Right lobe of liver (tissue), 6 donors: Measurements from ENCODE around the gene CFP. TPM values are rescaled to one million over a fixed set of nuclear protein-coding genes. Genes with fewer than 3 reads are reported as not detected.

Source experiments
- ATAC-seq, 4 donors: fragments of 200-7000 bp; cut with Tn5 transposase; one replicate each; pipeline ENCODE4 v1.9.1; 2020; ENCODE audit warnings: mild to moderate bottlenecking in 4 of 4, moderate library complexity in 4 of 4
- DNase-seq, 3 donors: peaks; one replicate each; pipeline ENCODE4 v3.0.0-alpha.2; 2020
- H3K27ac ChIP-seq, 3 donors: fragments of 200-600 bp; one replicate each; pipeline ENCODE4 v1.8.0; 2022
- H3K27me3 ChIP-seq, 2 donors: fragments of 200-600 bp; one replicate each; pipeline ENCODE4 v1.8.0; 2022
- H3K36me3 ChIP-seq, 4 donors: fragments of 200-600 bp; sonication (generic) in 1 of 4; one replicate each; pipeline versions ENCODE4 v1.5.1 to v1.8.0; 2017 to 2022; ENCODE audit warnings: control low read depth in 1 of 4
- H3K4me1 ChIP-seq, 4 donors: fragments of 200-600 bp; sonication (generic) in 1 of 4; one replicate each; pipeline versions ENCODE4 v1.5.1 to v1.8.0; 2017 to 2022; ENCODE audit warnings: control low read depth in 1 of 4
- H3K4me3 ChIP-seq, 3 donors: fragments of 200-600 bp; one replicate each; pipeline ENCODE4 v1.8.0; 2022
- H3K9me3 ChIP-seq, 4 donors: fragments of 200-600 bp; sonication (generic) in 1 of 4; one replicate each; pipeline versions ENCODE4 v1.5.1 to v1.8.0; 2017 to 2022; ENCODE audit warnings: control low read depth in 1 of 4
- CTCF ChIP-seq, 4 donors: fragments of 200-600 bp in 3 of 4; fragments of 450-650 bp in 1 of 4; IDR thresholded peaks; one replicate each; pipeline versions ENCODE4 v1.5.1 to v1.8.0; 2016 to 2022; ENCODE audit warnings: antibody characterized with exemption in 4 of 4, mild to moderate bottlenecking in 2 of 4
- POLR2A ChIP-seq: fragments of 450-650 bp; IDR thresholded peaks from one replicate; pipeline ENCODE4 v1.6.1; 2017; ENCODE audit warnings: antibody characterized with exemption, mild to moderate bottlenecking
- WGBS: methylation state at CpG from one replicate; pipeline ENCODE4 v1.1.6; 2018; ENCODE audit warnings: low coverage, low lambda C conversion rate; ENCODE audit not compliant: insufficient coverage; ENCODE audit errors: missing lambda C conversion rate; 5-methylcytosine and 5-hydroxymethylcytosine counted together
- intact Hi-C, 2 donors: fragments of 100-400 bp; cut with DNase I; formaldehyde crosslinking; loops; one replicate each; pipeline versions ENCODE4 v1.11.2 to v1.14.1; 2022
- total RNA-seq, 6 experiments: library from RNA; depleted of rRNA in 2 of 6; stranded (reverse); fragments of >200 nt in 2 of 6; fragmentation: NEBNext Ultra II Directional in 3 of 6; extraction: Animal tissue kit (Norgen Biotek cat#: 25700) in 3 of 6; gene quantifications; one replicate each; pipeline versions ENCODE4 v1.1.0 to v1.2.4, GENCODE V29; 2016 to 2023
- donor health status: DM: no; HTN: yes; CAD: no.
- donor health status: DM: no; HTN: no; CAD: no.
- donor health status: DM: no; HTN: no; CAD: no.
- donor health status: DM: no; HTN: yes; CAD: no.
- donor health status: DM: no; HTN: yes; CAD: no.

CFP gene
- total RNA-seq, 6 experiments from 2014 or later, result 6.8 to 24.0 (median 9.8) TPM

GRCh38 chrX:47596256-47596655 lies 33.5 kb downstream of the CFP start:
- no peak overlapping the region for H3K27ac ChIP-seq
- intact Hi-C loops, result no loop called here
- no peaks in the 10 kb centered on the region for H3K4me1 ChIP-seq
- no peak for TF ChIP-seq POLR2A
- no peak for TF ChIP-seq CTCF (IDR thresholded peaks at IDR 0.05)
- no peaks in the 10 kb centered on the region for H3K9me3 ChIP-seq
- no peak overlapping the region for H3K4me3 ChIP-seq
- H3K36me3 ChIP-seq, result no peaks in the 10 kb centered on the region
- H3K27me3 ChIP-seq, result no peaks in the 10 kb centered on the region
- ATAC-seq (peak in 1 of 4 donors; percentile 52), DNase-seq (no peak)
- 66% methylated on average over 2 of the region's 2 CpGs for WGBS

- Histone ChIP-seq H3K27me3 (no peaks in the 10 kb centered on the region), H3K36me3 (no peaks in the 10 kb centered on the region), H3K27ac (no peak overlapping the region), H3K4me1 (no peaks in the 10 kb centered on the region), H3K9me3 (no peaks in the 10 kb centered on the region), H3K4me3 (no peak overlapping the region)
- ATAC-seq (peak in 3 of 4 donors; percentile 19 to 70 (median 40)), DNase-seq (no peak)
- TF ChIP-seq CTCF (IDR thresholded peaks at IDR 0.05), result no peak
- no peak for TF ChIP-seq POLR2A
- intact Hi-C loops, result no loop called here
- 57% methylated on average over 1 of the region's 1 CpG for WGBS
These were observed 33.9 kb downstream of the CFP start for GRCh38 chrX:47595716-47596251.

GRCh38 chrX:47593522-47593921 lies 36.2 kb downstream of the CFP start:
- no peaks in the 10 kb centered on the region for H3K4me1 ChIP-seq
- no peaks in the 10 kb centered on the region for H3K9me3 ChIP-seq
- TF ChIP-seq CTCF (IDR thresholded peaks at IDR 0.05) (no peak), POLR2A (no peak)
- no peak for DNase-seq
- no peak for ATAC-seq
- H3K27ac ChIP-seq, result no peak overlapping the region
- 46% methylated on average over 4 of the region's 4 CpGs for WGBS
- intact Hi-C loops, result no loop called here
- H3K4me3 ChIP-seq, result no peak overlapping the region
- H3K27me3 ChIP-seq, result no peaks in the 10 kb centered on the region
- H3K36me3 ChIP-seq, result no peaks in the 10 kb centered on the region

GRCh38 chrX:47590984-47591383 lies 38.7 kb downstream of the CFP start:
- Histone ChIP-seq H3K27me3 (no peaks in the 10 kb centered on the region), H3K4me1 (no peaks in the 10 kb centered on the region), H3K9me3 (no peaks in the 10 kb centered on the region), H3K36me3 (no peaks in the 10 kb centered on the region), H3K27ac (no peak overlapping the region), H3K4me3 (no peak overlapping the region)
- ATAC-seq, result no peak
- intact Hi-C loops, result no loop called here
- 47% methylated on average over 2 of the region's 5 CpGs for WGBS
- TF ChIP-seq CTCF (IDR thresholded peaks at IDR 0.05), result no peak
- TF ChIP-seq POLR2A, result no peak
- no peak for DNase-seq
